HuH-7.5 (cell line): ENCODE results near the gene FABP6.
"Not testable (repeated sequence)": the region's sequence is repeated elsewhere in the genome, so short reads cannot be mapped to it uniquely, and the experiment has no call there.

ENCODE experiments used
- DNase-seq: peaks from one replicate; pipeline ENCODE4 v3.0.0; 2011; ENCODE audit warnings: low spot score

Gene FABP6

GRCh38 chr5:160221082-160221481, 8.2 kb upstream of the FABP6 start:
- no peak for DNase-seq

DNA sequence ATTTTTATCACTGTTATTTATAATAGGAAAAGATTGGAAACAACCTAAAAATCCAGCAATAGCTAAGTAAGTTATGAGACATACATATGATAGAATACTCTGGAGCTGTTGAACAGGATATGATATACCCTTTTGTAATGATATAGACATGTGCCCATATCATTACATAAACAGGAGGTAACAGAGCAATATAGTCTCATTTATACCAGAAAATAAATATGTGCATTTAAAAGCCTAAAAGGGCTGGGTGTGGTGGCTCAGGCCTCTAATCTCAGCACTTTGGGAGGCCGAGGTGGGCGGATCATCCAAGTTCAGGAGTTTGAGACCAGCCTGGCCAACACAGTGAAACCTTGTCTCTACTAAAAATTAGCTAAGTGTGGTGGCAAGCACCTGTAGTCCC, 2.3 kb upstream of the FABP6 start:
- no peak for DNase-seq

DNA sequence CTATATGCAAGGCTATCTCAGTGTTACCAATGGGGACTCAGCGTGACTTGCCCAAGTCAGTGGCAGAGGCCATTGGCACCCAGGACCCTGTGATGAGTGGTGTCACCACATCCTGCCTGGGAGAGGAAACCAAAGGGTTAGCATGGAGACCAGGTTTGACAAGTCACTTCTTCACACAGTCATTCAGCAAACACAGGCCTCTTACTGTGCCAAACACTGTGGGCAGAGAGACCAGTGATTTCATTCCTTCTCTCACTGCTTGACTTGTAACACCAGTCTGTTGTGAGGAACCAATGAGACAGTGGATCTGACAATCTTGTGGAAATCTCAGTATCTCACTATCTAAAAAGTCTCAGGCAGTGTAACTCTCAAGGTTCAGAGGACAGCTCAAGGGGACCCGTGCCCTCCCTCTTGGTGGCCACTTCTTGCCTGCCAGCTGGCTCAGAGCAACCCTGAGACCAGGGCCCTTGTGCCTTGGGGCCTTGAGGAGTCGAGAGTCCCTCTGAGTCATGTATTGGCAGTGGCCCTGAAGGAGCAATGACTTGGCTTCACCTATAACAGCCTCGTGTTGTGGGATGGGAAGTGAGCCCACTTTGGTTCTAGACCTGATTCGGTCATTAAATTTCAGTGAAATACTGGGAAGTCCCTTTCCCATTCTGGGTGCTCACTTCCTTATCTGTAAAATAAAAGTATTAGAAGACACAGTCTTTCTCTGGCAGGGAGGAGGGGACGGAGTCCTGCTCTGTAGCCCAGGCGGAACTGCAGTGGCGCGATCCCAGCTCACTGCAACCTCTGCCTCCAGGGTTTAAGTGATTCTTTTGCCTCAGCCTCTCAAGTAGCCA, 1.6 kb downstream of the FABP6 start:
- DNase-seq: no peak

DNA sequence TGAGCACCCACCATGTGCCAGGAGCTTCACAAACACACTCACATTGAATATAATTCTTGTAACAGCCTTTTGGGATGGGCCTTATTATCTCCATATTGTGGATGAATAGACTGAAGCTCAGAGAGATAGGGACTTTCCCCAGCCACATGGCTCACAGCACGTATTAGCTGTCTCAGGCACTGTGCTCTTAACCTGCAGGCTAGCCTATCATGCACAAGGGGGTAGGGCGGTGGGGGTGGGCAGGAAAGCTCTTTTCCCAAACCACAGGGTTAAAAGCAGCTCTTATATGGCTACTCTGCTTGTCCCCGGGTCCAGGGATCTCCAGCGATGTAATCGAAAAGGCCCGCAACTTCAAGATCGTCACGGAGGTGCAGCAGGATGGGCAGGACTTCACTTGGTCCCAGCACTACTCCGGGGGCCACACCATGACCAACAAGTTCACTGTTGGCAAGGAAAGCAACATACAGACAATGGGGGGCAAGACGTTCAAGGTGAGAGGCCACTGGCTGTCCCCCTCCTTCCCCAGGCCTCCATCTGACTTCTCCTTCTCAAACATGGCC, 2.6 kb downstream of the FABP6 start:
- DNase-seq: no peak

DNA sequence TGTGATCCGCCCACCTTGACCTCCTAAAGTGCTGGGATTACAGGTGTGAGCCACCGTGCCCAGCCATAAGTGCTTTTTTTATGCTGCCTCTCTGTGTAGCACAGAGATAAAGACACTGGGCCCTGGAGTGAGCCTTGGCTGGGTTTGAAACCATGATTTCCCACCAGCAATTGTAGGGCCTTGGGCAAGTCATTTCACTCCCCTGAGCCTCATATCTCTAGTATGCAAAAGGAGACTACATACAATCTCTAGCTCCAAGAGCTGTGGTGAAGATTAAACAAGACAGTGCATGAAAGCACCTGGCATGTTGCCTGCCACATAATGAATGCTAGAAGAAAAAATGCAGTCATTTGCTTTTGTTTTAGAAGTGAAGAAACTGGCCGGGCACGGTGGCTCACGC, 3.9 kb downstream of the FABP6 start:
- no peak for DNase-seq

DNA sequence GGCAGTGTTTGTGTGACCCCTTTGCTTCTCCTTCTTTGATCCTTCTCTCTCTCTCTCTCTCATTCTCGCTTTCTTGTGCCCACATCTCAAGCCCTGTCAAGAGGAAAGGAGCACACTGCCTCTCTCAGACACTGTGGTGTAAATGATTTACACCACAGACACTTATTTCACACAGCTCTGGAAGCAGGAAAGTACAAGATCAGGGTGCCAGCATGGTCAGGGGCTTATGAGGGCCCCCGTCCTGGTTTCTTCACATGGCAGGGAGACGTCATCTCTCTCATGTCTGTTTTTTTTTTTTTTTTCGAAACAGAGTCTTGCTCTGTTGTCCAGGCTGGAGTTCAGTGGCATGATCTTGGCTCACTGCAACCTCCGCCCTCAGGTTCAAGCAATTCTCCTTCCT, 6.4 kb downstream of the FABP6 start:
- no peak for DNase-seq

DNA sequence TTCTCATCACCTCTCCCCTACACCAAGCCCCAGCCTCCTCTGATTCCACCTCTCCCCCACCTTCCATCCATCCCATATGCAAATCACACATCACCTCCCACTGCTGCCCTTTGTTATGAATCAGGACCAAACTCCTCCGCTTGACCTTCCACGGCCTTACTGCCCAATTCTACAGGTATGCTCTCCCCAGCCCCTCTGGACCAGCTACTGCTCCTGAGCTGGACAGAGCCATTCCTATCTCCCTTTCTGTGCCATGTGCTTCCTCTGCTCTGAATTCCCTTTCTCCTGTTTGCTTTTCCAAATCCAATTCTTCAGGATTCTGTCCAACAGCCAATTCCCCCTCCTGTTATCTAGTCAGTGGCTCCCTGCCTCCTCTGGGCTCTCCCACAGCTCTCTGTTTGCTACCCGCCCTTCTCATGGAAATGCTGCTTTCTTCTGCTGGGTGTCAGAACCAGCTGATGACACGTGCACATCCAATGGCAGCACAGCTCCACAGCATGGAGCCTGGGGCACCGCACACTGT, 8.3 kb downstream of the FABP6 start:
- DNase-seq: no peak

DNA sequence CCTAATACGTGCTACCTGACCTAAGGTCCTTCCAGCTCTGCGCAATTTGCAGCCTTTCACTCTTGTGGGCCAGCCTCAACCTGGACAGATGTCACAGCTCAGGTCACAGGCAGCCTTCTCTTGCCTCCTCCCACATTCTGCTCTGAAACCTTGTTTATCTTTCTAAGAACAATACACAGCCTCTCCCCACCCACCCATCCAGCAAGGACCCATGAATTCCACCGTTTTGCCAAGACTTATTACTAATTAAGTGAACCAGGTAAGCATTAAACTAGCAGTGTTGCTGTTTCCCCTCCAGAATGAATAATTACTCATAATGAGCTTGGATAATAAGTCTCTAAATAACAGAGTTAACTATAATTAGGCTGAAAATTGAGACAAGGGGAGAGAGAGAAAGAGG, 11.0 kb downstream of the FABP6 start:
- no peak for DNase-seq

GRCh38 chr5:160242145-160242544, 12.8 kb downstream of the FABP6 start:
- DNase-seq: no peak

GRCh38 chr5:160245506-160246086, 16.3 kb downstream of the FABP6 start:
- DNase-seq: no peak

DNA sequence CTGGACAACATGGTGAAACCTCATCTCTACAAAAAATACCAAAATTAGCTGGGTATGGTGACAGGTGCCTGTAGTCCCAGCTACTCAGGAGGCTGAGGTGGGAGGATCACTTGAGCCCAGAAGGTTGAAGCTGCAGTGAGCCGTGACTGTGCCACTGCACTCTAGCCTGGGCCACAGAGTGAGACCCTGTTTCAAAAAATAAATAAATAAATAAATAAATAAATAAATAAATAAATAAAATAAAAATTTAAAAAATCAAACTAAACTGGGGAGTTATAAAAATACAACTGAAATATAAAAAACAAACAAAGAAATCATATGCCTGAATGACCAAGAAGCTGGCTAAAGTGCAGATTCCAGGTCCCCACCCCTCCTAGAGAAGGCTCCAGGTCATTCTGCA, 20.3 kb downstream of the FABP6 start:
- not testable (repeated sequence) for DNase-seq

GRCh38 chr5:160250226-160250625, 20.9 kb downstream of the FABP6 start:
- no peak for DNase-seq

DNA sequence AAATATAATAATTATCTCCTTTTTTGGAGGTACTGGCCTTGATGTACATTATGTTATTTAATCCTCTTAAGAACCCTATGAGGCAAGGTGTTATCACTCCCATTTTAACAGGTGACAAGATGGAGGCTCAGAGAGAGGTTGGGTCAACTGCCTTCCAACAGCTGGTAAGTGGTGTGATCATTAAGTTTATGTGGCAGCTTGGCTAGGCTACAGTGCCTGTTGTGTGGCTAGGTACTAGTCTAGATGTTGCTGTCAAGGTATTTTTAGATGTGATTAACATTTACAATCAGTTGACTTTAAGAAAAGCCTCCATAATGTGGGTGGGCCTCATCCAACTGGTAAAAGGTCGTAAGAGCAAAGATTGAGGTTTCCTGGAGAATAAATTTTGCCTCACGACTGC, 21.5 kb downstream of the FABP6 start:
- DNase-seq: no peak

DNA sequence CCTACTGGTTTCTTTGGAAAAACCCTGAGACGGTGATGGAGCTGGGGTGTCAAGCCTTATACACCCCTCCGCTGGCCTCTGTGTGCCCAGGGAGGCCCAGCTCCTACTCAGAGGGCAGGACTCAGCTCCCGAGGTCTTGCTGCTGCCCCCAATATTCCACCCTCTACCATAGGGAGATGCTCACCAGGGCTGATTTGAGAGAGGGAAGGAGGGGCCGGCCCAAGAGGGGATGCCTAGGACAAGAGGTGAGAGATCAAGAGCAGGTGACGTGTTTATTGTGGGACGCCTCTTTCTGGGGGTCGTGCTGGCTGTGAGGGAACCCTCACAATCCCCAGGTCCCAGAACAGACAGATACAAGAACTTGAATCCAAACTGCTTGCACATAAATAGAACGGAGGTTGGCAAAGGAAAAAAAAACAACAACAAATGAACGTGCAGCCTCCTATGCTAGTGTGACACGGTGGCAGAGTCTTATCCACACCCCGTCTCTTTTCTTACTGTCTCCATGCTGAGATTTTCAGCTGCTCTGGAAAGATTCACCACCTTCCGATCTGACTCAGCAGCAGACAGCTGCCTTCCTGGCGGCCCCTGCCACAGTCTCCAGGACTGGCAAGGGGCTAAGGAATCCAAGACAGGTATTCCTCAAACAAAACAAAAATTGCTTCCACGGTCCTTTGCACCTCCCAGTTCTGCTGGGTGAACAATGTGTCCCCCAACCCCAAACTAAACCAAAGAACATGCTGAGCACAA, 22.3 kb downstream of the FABP6 start:
- DNase-seq: no peak

- DNase-seq: no peak
Measured at GRCh38 chr5:160252916-160253315, 23.6 kb downstream of the FABP6 start.

DNA sequence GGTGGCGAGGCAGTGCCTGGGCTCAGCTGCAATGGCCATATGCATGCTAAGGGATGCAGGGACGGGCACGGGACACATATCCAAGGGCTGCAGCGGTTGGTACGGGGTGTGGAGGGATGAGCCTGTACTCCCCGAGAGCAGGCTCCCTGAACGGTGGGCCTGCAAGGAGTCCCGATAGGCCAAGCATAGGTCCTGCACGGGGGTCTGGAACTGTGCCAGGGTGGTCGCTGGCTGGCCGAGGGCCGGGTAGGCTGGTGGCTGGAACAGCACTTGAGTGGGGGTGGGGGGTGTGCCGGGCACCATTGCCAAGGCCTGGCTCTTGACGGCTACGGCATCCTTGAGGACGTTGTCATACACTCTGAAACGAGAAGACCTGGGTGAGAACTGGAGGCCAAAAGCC, 24.1 kb downstream of the FABP6 start:
- DNase-seq: no peak

- DNase-seq: no peak
Measured at GRCh38 chr5:160254706-160255105, 25.4 kb downstream of the FABP6 start.

DNA sequence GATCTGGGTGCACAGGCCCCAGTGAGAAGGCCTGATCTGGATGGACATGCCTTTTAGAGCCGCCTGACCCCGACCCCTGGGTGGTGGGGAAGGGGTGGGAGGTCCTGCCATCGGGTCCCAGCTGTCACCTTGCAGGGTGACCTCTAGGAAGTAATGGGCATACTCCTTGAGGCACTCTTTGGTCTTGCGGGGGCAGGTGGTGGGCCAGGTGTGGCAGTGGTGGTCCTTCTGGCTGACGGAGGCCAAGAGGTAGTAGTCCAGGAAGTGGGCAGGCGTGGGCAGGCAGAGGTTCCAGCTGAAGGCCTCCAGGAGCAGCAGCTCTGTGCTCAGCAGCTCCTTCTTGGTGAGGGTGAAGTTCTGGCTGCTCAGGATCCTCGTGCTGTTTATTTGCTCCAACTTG, 30.0 kb downstream of the FABP6 start:
- DNase-seq: no peak

GRCh38 chr5:160260006-160260775, 30.9 kb downstream of the FABP6 start:
- DNase-seq: no peak

GRCh38 chr5:160260881-160261815, 31.8 kb downstream of the FABP6 start:
- DNase-seq: peak; percentile 74
